RKO (cell line): ENCODE results near the gene SCN1B.
"Not testable (repeated sequence)": the region's sequence is repeated elsewhere in the genome, so short reads cannot be mapped to it uniquely, and the experiment has no call there.

Source experiments
- DNase-seq: peaks from one replicate; pipeline ENCODE4 v3.0.0-alpha.2; 2016; ENCODE audit warnings: low spot score

Gene SCN1B

DNA sequence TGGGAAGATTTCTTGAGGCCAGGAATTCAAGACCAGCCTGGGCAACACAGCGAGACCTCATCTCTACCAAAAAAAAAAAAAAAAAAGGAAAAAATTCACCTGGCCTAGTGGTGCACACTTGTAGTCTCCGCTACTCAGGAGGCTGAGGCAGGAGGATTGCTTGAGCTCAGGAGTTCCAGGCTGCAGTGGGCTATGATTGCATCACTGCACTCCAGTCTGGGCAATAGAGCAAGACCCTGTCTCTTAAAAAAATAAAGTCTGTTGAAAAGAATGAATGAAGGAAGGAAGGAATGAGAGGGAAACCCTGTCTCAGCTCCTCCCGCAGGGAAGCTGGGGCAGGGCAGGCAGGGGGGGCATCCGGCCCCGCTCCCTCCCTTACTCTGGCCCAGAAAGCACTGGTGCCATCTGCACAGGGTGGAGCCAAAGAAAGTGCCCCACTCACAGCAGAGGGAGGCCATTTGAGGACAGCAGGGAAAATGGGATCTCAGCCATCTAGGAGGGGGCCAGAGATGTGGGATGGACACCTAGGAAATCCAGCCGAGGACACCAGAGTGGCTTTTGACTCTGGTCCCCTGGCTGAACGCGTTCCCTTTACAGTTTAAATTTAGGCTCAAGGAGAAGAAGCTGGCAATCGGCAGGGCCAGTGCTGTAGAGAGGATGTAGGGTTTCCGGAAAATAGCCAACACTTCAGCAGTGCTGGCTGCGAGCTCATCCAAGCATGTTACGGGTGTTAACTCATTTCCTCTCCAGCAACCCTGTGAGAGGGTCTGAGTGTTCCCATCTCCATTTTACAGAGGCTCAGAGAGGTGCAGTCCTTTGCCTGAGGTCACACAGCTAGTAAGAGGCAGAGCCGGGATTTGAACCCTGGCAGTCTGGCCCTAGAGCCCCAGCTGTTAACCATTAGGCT is 7.7 kb downstream of the SCN1B start:
- no peak for DNase-seq

DNA sequence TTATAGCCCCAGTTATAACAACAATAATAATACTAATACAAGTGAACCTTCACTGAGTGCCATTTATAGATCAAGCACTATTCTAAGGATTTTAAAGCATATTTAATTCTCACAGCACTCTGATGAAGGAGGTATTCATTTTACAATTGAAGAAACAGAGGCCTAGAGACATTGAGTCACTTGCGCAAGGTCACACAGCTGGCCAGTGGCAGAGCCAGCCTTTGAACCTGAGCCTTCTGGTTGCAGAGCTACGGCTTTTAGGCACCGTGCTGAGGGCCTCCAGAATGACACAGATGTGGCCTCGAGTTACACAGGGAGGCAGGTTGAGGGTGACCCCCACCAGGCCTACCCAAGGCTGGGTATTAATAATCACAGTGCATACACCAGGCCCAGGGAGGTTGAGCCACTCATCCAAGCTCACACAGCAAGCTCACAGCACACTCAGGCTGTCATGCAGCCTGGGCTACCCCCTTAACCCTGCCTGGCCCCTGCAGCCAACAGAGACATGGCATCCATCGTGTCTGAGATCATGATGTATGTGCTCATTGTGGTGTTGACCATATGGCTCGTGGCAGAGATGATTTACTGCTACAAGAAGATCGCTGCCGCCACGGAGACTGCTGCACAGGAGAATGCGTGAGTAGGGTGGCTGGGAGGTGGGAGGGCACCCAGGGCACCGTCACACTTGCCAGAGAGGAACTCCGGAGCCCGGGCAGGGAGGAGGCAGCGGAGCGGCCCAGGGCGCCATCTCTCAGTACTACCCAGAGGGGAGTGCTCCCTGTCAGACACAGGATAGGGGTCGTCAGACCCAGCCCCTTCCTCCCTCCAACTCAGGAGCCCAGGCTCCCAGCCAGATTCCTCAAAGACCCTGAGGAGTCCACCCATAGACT is 8.6 kb downstream of the SCN1B start:
- DNase-seq = no peak

DNA sequence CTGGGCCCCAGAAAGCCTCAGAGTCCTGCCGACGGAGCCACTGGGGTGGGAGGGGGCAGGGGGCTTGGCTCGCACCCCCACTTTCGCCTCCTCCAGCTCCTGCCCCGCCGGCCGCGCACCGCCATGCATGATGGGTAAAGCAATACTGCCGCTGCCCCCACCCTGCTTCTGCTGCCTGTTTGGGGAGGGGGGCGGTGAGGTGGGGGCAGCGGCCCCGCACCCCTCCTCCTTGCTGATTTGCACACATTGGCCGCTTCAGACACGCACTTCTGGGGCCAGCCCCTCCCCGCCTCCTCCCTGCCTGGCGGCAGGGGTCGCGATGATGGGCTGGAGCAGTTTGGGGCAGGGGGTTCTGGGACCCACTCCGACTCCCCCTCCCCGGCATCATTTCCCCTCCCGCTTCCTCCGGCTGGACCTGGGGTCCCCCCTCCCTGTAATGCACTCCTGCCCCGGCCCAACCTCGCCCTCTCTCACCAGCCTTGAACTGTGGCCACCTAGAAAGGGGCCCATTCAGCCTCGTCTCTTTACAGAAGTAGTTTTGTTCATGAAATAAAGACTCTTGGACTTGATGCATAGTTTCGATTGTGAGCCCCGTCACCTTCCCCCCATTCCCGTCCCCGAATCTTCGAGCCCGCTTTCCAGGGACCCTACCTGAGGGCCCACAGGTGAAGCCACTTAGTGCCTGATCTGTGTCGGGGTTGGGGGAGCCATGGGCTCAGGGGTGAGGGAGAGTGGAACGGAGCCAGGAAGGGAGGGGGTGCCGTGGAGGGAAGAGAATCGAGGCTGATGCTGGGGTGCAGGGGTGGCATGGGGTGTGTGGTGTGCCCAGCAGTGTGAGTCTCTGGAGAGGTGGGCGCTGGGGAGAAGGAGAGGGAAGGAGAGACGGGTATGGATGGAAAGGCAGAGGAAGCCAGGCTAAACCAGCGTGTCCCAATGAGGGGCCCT is 9.9 kb downstream of the SCN1B start:
- no peak for DNase-seq

DNA sequence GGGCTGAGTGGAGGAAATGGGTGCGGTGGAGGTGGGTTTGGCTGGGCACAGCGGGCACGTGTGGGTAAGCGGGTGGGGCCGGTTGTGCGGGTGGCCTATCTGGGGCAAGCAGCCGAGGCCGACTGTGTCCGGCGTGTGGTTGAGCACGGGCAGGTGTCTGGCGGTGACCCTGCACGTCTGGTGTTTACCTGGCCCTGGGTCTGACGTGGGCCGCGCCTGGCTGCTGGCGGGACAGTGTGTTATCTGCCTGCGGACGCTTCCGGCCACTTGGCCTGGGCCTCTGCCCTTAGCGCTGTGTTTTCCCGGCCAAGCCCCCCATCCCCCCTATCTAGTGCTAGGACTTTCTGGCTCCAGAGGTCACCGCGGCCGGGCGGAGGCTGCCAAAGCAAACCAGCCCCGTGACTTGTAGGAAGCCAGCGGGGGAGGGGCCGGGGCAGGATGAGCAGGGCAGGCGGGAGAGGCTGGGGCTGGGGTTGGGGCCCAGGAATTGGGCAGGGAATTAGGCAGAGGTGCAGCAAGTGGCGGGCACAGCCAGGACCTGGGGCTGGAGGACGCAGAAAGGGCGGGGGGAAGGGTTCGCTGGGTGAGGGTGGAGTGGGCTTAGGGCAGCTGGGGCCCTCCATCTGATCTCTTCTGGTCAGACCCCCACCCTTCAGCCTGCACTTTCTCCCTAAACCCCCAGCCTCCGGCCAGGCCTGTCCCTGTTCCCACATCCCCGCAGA is 10.7 kb downstream of the SCN1B start:
- DNase-seq = no peak

DNA sequence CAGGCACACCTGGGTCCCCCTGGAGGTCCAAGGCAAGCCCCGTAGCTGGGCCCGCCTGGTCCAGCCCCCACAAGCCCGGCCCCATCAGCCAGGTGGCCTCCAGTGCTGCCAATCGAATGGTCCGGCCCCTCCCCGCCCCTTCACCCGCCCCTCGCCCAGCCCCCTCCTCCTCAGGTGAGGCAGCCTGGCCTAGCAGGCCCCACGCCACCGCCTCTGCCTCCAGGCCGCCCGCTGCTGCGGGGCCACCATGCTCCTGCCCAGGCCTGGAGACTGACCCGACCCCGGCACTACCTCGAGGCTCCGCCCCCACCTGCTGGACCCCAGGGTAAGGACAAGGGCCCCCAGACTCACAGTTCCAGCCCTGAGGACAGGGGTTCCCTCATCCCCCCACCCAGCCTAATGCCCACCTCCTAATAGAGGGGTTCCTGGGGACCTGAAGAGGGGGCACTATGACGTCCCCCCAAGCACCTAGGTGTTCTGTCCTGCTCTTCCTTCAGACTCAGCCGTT is 11.3 kb downstream of the SCN1B start, which contains the start of gene HPN:
Gene HPN, plus strand, starts transcription at position 174 of the 508 bp plus-strand sequence. CDS start 786 bp downstream, outside the sequence.
- DNase-seq = no peak

DNA sequence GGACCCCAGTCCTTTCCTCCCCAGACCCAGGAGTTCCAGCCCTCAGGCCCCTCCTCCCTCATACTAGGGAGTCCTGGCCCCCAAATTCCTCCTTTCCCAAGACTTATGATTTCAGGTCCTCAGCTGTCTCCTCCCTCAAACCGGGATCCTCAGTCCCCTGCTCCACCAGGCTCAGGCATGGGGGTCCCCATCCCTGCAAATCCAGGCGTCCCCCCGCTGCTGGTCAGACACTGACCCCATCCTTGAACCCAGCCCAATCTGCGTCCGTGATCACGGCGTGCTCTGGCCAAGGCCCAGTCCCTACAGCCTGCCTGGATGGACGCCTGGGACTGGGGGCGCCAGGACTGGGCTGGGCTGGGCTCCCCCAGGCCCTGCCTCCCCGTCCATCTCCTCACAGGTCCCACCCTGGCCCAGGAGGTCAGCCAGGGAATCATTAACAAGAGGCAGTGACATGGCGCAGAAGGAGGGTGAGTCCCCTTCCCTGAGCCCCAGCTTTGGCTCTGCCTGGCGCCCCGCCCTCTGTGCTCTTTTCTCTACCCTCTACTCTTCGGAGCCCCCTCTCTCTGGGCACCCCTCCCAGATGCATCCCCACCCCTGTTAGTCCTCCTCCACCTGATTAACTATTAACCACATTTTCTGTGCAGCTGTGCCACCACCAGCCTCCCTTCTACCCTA is 11.9 kb downstream of the SCN1B start:
- no peak for DNase-seq

DNA sequence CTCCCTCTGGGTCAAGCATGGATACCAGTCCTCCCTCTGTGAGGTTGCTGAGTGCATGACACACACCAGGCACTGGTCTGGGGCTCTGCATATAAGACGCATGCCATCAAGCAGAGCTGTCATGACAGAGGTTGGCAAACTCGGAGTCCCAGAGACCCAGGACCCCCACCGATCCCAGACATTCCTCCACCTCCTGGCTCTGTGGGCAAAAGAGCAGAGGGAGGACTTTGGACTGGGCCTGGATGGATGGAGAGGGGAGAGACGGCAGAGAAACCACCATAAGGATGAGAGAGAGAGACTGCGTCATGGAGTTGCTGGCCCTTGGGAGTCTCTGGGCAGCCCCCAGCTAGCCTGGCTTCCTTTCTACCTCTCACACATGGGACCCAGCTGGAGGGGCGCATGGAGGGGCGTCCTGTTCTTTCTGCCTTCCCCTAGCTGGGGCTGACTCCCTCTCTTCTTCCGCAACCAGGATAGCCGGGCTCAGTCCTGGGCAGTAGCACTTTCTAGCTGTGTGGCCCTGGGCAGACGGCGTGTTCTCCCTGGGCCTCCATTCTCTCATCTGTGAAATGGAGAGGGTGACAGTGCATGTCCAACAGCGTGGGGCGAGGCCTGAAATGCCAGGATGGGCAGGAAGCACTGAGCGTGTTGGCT is 12.8 kb downstream of the SCN1B start:
- no peak for DNase-seq

DNA sequence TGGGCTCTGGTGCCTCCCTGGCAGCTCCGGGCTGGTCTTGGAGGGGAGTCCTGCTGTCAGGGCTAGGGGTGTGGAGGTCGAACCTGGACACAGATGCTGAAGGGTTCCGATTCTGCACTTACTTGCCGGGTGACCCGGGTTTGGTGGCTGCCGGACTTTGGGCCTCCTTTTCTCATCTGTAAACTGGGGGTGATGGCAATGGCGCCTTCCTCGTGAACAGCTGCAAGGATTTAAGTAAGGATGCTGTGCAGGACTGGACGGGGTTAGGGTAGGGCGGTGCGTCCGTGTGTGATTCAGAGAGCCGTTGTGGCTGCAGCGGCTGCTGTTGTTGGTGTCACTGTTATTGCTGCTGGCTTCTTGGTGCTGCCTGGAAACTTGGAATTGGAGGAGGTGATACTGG is 13.6 kb downstream of the SCN1B start:
- DNase-seq = no peak

DNA sequence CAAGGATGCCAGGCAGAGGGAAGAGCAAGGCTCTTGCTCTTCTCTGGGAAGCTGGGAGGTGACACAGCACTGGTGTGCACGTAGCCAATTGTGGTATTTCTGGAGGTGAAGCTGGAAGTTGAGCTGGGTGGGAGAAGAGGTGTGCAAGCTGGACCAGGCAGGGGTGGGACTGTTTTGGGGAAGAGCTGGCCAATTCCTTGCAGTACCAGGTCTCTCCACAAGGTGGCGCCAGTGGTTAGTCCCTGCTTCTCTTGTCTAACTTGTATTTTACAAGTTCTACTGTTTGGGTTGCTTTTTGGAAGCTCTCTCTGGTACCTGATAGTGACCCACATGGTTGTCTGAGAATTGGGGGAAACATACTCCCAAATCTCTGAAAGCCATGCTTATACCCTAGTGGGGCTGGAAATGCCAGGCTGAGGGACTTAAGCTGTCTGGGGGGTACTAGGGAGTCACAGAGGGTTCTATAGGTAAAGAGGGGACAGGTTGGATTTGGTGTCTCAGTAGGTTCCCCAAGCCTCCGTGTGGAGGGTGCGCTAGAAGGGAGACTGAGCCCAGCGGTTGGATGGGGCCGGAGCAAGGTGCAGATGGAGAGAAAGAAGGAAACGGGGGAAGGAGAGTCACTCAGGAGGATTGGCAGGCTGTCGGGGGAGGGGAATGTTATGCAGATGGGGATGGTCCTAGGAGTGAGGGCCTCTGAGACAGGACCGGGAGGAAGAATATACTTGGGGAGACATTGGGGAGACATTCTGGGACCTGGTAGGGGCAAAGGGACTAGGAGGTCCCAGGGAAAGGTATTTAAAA is 14.2 kb downstream of the SCN1B start:
- peak; percentile 25 for DNase-seq

DNA sequence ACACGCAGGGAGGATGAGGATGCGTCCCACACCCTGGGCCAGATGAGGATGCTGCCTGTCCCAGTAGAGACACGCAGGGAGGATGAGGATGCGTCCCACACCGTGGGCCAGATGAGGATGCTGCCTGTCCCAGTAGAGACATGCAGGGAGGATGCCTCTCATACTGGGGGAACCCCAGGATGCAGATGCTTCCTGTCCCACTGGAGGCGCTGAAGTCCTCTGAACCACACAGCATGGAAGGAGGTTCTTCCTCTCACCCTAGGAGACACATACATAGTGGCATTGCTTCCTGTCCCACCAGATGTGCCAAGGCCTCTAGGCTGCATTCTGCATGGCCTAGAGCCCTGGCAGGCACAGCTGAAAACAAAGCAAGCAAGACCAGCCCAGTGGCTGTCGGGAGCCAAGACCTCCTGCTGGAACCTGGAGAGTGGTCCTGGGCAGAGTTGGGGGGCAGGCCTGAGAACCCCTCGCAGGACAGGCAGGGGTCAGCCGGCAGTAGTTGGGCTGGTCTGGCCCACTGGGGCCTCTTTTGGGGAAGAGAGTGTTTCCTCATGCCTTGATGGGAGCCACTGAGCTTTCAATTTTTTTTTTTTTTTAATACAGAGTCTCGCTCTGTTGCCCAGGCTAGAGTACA is 15.5 kb downstream of the SCN1B start:
- DNase-seq = peak; percentile 35

DNA sequence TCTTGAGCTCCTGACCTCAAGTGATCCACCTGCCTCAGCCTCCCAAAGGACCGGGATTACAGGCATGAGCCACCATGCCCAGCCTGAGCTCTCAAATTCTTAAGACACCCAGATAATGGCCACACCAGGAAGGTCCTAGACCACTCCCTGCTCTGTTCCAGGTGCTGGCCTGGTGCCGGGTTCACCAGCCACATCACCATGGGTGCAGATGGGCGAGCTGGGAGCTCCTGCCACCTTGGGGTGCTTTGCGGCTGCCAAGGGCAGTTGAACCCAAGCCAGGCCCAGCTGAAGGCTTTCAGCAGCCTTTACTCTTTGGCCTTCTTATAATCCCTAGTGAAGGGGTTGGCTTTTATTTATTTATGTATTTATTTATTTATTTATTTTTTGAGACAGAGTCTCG is 16.2 kb downstream of the SCN1B start:
- no peak for DNase-seq

DNA sequence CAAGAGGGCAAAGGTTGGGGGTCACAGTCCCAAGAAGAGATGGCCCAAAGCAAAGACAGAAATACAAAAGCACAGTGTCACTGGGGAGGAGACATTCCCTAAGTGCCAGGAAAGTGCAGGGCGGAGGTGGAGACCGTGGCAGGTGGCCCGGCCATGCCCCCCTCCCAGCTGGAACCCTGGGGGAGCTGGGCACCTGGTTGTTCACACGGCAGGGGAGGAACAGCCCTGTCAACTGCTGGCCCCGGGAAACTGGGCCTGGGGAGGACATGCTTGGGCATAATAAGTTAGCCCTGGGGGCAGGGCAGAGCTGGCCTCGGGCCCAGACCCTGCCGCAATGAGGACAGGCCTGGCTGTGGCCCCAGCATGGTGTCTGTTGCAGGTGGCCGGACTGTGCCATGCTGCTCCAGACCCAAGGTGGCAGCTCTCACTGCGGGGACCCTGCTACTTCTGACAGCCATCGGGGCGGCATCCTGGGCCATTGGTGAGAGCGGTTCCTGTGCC is 18.7 kb downstream of the SCN1B start:
- no peak for DNase-seq

DNA sequence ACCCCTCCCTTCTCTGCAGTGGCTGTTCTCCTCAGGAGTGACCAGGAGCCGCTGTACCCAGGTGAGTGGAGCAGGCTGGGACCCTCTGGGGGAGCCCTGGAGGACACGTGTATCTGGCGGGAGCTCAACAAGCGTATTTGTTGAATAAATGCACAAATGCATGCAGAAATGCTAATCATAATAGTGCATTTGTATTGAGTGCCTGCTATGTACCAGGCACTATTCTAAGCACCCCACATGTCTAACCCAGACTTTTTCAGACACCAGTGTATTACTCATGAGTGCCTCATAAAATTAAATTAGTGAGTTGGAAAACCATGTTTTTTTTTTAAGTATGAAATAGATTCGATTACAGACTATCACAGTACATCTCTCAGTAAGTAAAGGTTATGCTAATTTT is 19.2 kb downstream of the SCN1B start:
- no peak for DNase-seq

DNA sequence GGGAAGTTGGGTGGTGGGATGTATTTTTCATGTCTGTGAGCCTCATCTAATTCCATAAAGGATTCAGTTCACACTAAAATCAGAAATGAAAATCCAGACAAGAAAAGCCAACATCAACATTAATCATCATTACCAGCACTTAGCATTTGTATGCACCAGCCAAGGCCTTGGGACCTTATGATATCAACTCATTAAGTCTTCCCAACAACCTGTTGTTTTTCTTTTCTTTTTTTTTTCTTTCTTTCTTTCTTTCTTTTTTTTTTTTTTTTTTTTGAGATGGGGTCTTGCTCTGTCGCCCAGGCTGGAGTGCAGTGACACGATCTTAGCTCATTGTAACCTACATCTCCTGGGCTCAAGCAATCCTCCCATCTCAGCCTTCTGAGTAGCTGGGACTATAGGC is 20.4 kb downstream of the SCN1B start:
- not testable (repeated sequence) for DNase-seq

DNA sequence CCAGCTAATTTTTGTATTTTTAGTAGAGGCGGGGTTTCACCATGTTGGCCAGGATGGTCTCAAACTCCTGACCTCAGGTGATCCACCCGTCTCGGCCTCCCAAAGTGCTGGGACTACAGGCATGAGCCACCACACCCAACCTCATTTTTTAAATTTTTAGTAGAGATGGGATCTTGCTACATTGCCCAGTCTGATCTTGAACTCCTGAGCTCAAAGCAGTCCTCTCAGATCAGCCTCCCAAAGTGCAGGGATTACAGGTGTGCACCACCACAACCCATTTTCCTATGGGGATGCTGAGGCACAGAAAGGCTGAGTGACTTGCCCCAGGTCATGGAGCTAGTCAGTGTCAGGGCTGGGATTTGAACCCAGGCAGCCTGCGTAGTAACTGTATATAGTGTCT is 21.0 kb downstream of the SCN1B start:
- DNase-seq = not testable (repeated sequence)

DNA sequence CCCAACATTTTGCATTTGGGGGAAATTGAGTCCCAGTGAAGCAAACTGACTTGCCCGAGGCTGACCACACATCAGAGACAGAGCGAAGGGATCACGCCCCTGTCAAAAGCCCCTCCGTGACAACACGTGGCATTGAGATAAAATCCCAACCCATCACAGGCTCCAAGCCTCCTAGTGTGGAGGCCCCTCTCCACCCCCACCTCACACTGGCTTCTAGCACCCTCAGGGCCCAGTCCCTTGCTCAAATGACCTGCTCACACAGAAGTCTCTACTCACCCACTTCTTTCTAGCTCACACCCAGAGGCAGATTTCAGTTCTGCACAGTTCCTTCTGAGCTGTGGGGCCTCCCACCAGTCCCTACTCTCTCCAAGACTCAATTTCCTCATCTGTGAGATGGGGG is 21.5 kb downstream of the SCN1B start:
- no peak for DNase-seq

DNA sequence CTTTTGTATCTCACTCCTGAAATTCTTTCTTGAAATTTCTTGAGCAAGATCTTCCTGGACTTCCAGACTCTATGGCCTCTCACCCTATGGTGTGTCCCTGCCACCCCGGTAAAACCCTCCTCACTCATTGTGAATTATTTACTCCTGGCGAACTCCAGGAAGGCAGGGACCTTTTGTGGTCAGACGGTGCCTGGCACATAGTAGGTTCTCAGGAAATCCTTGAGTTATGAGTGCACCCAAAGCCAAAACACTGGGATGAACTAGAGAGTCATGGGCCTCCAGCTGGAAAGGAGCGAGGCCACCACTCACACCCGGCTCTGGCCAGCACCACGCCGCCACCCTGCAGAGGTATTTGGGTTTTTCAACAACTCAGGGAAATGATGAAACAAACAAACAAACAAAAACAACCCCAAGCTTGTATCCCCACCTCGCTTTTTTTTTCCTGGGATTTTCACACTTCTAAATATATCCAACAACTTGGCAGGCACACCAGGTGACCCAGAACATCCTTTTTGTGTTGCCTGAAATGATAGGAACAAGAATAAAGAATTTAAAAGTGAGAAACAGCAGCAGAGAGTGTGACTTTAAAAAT is 22.4 kb downstream of the SCN1B start:
- no peak for DNase-seq
